SK-N-MC (cell line): Measurements from ENCODE around the gene ST6GALNAC3.
"Not testable (repeated sequence)": the region's sequence is repeated elsewhere in the genome, so short reads cannot be mapped to it uniquely, and the experiment has no call there.

ENCODE experiments used
- EZH2 ChIP-seq: fragments of 200-600 bp; sonication (generic); IDR thresholded peaks from one replicate; pipeline ENCODE4 v1.6.1; 2017; ENCODE audit warnings: antibody characterized with exemption
- FOXP2 ChIP-seq: optimal IDR thresholded peaks from 2 replicates; pipeline ENCODE3; 2011; ENCODE audit warnings: mild to moderate bottlenecking, moderate library complexity; ENCODE audit not compliant: insufficient read depth; ENCODE audit errors: extremely low read length, control extremely low read depth
- POLR2AphosphoS5 ChIP-seq: IDR thresholded peaks from 2 replicates; pipeline ENCODE4 v1.6.1; 2012; ENCODE audit warnings: mild to moderate bottlenecking, low read depth, low read length, borderline replicate concordance

GRCh38 chr1:76242587-76242986 is 168.0 kb downstream of the ST6GALNAC3 start:
- not testable (repeated sequence) for TF ChIP-seq EZH2, POLR2AphosphoS5, FOXP2
